ENCODE results near the gene PAFAH1B1.

PAFAH1B1 gene

GRCh38 chr17:2704031-2704889, 110.8 kb downstream of the PAFAH1B1 start:
- no peak for DNase-seq

GRCh38 chr17:2704890-2705248, 111.4 kb downstream of the PAFAH1B1 start:
- no peak for DNase-seq

- DNase-seq = peak in 2 of 3 experiments; percentile 3 to 15
These were observed 111.8 kb downstream of the PAFAH1B1 start for GRCh38 chr17:2705263-2705662.

- no peak for DNase-seq
These were observed 112.7 kb downstream of the PAFAH1B1 start for GRCh38 chr17:2705888-2706795.

- DNase-seq = no peak
These were observed 113.6 kb downstream of the PAFAH1B1 start for GRCh38 chr17:2706911-2707510.

- no peak for DNase-seq
These were observed 114.5 kb downstream of the PAFAH1B1 start for GRCh38 chr17:2707721-2708584.

GRCh38 chr17:2708585-2709182, 115.2 kb downstream of the PAFAH1B1 start:
- no peak for DNase-seq

- DNase-seq = no peak
These were observed 115.8 kb downstream of the PAFAH1B1 start for GRCh38 chr17:2709183-2709661.

- DNase-seq = no peak
These were observed 116.8 kb downstream of the PAFAH1B1 start for GRCh38 chr17:2710071-2710802.

- DNase-seq = peak in 2 of 3 experiments; percentile 27 to 35
These were observed 117.6 kb downstream of the PAFAH1B1 start for GRCh38 chr17:2710803-2711607.

- peak; percentile 89 to 95 (median 92) for DNase-seq
These were observed 118.3 kb downstream of the PAFAH1B1 start, which contains the start of gene CLUH for GRCh38 chr17:2711608-2712299. TSS of gene CLUH (minus strand) at chr17:2711764. CDS start at chr17:2711661, 103 bp downstream.

- peak in 2 of 3 experiments; percentile 66 to 68 for DNase-seq
These were observed 119.0 kb downstream of the PAFAH1B1 start for GRCh38 chr17:2712300-2713043.

- DNase-seq = no peak
These were observed 120.4 kb downstream of the PAFAH1B1 start for GRCh38 chr17:2713881-2714280.

- no peak for DNase-seq
These were observed 123.2 kb downstream of the PAFAH1B1 start for GRCh38 chr17:2716649-2717048.

- DNase-seq = no peak
These were observed 124.9 kb downstream of the PAFAH1B1 start for GRCh38 chr17:2718150-2718938.

- DNase-seq = no peak
These were observed 126.4 kb downstream of the PAFAH1B1 start for GRCh38 chr17:2719861-2720260.

- no peak for DNase-seq
These were observed 128.1 kb downstream of the PAFAH1B1 start for GRCh38 chr17:2721603-2722002.

- no peak for DNase-seq
These were observed 129.2 kb downstream of the PAFAH1B1 start for GRCh38 chr17:2722611-2723010.
